HG02938 (cell line): ENCODE measurements around the gene ZNF182.
"Not testable (repeated sequence)": the region's sequence is repeated elsewhere in the genome, so short reads cannot be mapped to it uniquely, and the experiment has no call there.

ENCODE experiments used
- ATAC-seq: cut with Tn5 transposase; IDR thresholded peaks from one replicate; pipeline ENCODE4 v1.9.1; 2021; ENCODE audit warnings: mild to moderate bottlenecking, moderate library complexity; ENCODE audit not compliant: unreplicated experiment

The ZNF182 gene

GRCh38 chrX:48003758-48004457 lies at the start of gene ZNF182:
Gene ZNF182, minus strand, starts transcription at chrX:48003989. Its CDS starts 1,380 bp downstream, at chrX:48002609.
- peak; percentile 90 for ATAC-seq

- ATAC-seq = no peak
Observed at GRCh38 chrX:48046846-48047245, 43.1 kb upstream of the ZNF182 start.

- ATAC-seq = no peak
Observed at GRCh38 chrX:48045410-48046311, 41.9 kb upstream of the ZNF182 start.

- no peak for ATAC-seq
Observed at GRCh38 chrX:48043056-48043455, 39.3 kb upstream of the ZNF182 start.

GRCh38 chrX:48035891-48036290 lies 32.1 kb upstream of the ZNF182 start:
- ATAC-seq = no peak

GRCh38 chrX:48030641-48031173 lies 26.9 kb upstream of the ZNF182 start:
- ATAC-seq = not testable (repeated sequence)

GRCh38 chrX:48030237-48030636 lies 26.4 kb upstream of the ZNF182 start:
- no peak for ATAC-seq

- ATAC-seq = no peak
Observed at GRCh38 chrX:48028091-48028490, 24.3 kb upstream of the ZNF182 start.

- not testable (repeated sequence) for ATAC-seq
Observed at GRCh38 chrX:48027545-48027944, 23.8 kb upstream of the ZNF182 start.

- no peak for ATAC-seq
Observed at GRCh38 chrX:48025561-48025960, 21.8 kb upstream of the ZNF182 start.

- no peak for ATAC-seq
Observed at GRCh38 chrX:48022738-48023137, 18.9 kb upstream of the ZNF182 start.

GRCh38 chrX:48022100-48022499 lies 18.3 kb upstream of the ZNF182 start:
- ATAC-seq = no peak

GRCh38 chrX:48021026-48021900 lies 17.5 kb upstream of the ZNF182 start:
- peak; percentile 56 for ATAC-seq

GRCh38 chrX:48020472-48020871 lies 16.7 kb upstream of the ZNF182 start:
- ATAC-seq = not testable (repeated sequence)

GRCh38 chrX:48019892-48020291 lies 16.1 kb upstream of the ZNF182 start:
- not testable (repeated sequence) for ATAC-seq

GRCh38 chrX:48016583-48017310 lies 13.0 kb upstream of the ZNF182 start:
- ATAC-seq = not testable (repeated sequence)

GRCh38 chrX:48009445-48009960 lies 5.7 kb upstream of the ZNF182 start:
- ATAC-seq = not testable (repeated sequence)

GRCh38 chrX:48006688-48007087 lies 2.9 kb upstream of the ZNF182 start, which contains the start of gene SPACA5:
Gene SPACA5, plus strand, starts transcription at chrX:48006988. Its CDS starts 815 bp downstream, at chrX:48007803.
- ATAC-seq = not testable (repeated sequence)

GRCh38 chrX:48003367-48003757 lies 427 bp downstream of the ZNF182 start:
- no peak for ATAC-seq

GRCh38 chrX:48002929-48003328 lies 860 bp downstream of the ZNF182 start:
- ATAC-seq = no peak
